GM13977 (cell line): Measurements from ENCODE around the gene ERRFI1.

Experiments
- DNase-seq: peaks from one replicate; pipeline ENCODE4 v3.0.0; 2012; ENCODE audit warnings: low spot score
- CTCF ChIP-seq: IDR thresholded peaks from 2 replicates; pipeline ENCODE4 v1.5.1; 2012; ENCODE audit warnings: mild to moderate bottlenecking, control low read depth; ENCODE audit not compliant: insufficient read depth; ENCODE audit errors: extremely low read depth, missing control alignments
- in situ Hi-C: fragments of 300-500 bp; cut with MboI; formaldehyde crosslinking; loops from one replicate; pipeline ENCODE4 v1.12.0; 2022; ENCODE audit warnings: low sequenced_read_pairs, low pct_unique_long_range_greater_than_20kb, mixed read lengths, inconsistent platforms; ENCODE audit not compliant: unreplicated experiment

Gene ERRFI1

GRCh38 chr1:8042134-8042533 is 16.0 kb upstream of the ERRFI1 start:
- TF ChIP-seq CTCF: no peak
- in situ Hi-C loops: no loop called here
- DNase-seq: no peak

DNA sequence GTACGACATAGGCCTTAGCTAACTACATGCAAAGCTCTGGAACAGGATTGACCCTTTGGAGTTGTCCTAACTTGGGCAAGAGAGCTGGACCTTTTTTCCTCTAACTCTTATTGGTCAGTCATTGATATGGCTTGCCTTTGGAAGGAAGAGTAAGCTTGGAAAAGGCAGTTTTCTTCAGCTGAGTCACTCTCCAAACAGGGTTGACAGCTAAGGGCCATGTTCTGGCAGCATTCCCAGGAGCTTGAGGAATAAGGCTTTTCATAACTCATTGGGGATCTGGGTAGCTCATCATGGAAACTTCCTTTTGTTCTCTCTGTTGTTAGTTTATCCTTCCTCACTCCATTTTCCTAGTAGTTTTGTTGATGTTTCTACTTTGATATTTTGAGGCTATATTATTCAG is 14.5 kb upstream of the ERRFI1 start:
- TF ChIP-seq CTCF: no peak
- in situ Hi-C loops: no loop called here
- no peak for DNase-seq

GRCh38 chr1:8039071-8039470 is 13.0 kb upstream of the ERRFI1 start:
- in situ Hi-C loops: no loop called here
- TF ChIP-seq CTCF: no peak
- DNase-seq: no peak

DNA sequence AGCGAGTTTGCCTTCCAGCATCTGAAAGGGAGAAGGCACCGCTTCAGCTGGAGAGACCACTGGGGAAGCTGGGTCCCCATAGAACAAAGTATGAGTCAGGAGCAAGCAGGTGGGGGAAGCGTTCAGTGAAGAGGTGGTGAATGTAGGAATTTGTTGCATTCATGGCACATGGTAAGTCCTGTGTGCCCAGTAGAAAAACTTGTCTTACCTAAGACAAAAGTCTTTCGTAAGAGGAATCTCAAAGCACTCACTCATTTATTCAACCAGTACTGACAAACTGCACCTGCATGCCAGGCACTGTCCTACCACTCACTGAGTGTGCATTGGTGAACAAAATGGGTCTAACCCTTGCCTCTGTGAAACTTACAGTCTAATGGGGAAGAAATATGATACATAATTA is 9.2 kb upstream of the ERRFI1 start:
- TF ChIP-seq CTCF: no peak
- in situ Hi-C loops: no loop called here
- DNase-seq: no peak

DNA sequence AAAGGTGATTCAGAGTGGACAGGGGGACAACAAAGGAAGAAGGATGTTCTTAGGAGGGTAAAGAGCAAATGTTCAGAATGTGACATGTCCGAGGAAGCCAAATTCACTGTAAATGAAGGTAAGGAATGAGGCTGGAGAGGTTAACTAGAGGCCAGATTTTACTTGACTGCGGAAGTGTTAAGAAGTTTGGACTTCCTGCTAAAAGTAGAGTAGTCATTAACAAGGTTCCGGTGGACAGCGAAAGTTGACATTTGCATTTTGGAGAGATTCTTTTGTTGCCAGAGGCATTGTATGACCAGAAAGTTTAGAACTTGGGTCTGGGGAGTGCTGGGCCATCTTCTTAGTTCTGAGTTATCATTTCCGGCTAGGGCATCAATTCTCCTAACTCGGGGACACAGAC is 7.2 kb upstream of the ERRFI1 start:
- in situ Hi-C loops: no loop called here
- no peak for TF ChIP-seq CTCF
- no peak for DNase-seq

GRCh38 chr1:8032366-8032910 is 6.3 kb upstream of the ERRFI1 start:
- TF ChIP-seq CTCF: no peak
- in situ Hi-C loops: no loop called here
- no peak for DNase-seq
